Neural progenitor cell (in vitro differentiated cells): Measurements from ENCODE around the gene REG4.

Source experiments
- CTCF ChIP-seq: fragments of 200-600 bp; sonication (generic); IDR thresholded peaks from 2 replicates; pipeline ENCODE4 v1.5.1; 2017; ENCODE audit warnings: antibody characterized with exemption, mild to moderate bottlenecking
- EZH2 ChIP-seq: fragments of 200-600 bp; sonication (generic); IDR thresholded peaks from 2 replicates; pipeline ENCODE4 v1.6.1; 2017; ENCODE audit warnings: antibody characterized with exemption, mild to moderate bottlenecking, moderate library complexity
- EZH2phosphoT487 ChIP-seq: fragments of 200-600 bp; sonication (generic); IDR thresholded peaks from 2 replicates; pipeline ENCODE4 v1.6.1; 2017; ENCODE audit warnings: antibody characterized with exemption

GRCh38 chr1:119805746-119806145, 5.5 kb downstream of the REG4 start:
- TF ChIP-seq EZH2 (no peak), CTCF (no peak), EZH2phosphoT487 (no peak)
